Fibroblast of mammary gland (primary cell): Measurements from ENCODE around the gene GSTO1.

Experiments used
- DNase-seq: peaks from one replicate; pipeline ENCODE4 v3.0.0-alpha.2; 2010; ENCODE audit warnings: low read depth
- H3K4me3 ChIP-seq: 2 replicates; pipeline ENCODE4 v1.5.1; 2011; ENCODE audit warnings: low read depth, mild to moderate bottlenecking, low read length, moderate library complexity; ENCODE audit not compliant: control insufficient read depth
- TF ChIP-seq, protein P1 (sequence below): conservative IDR thresholded peaks from 2 replicates; pipeline ENCODE4 v1.5.1; 2011; ENCODE audit warnings: low read depth, low read length, inconsistent platforms; ENCODE audit not compliant: control insufficient read depth, insufficient read depth

GSTO1 gene

DNA sequence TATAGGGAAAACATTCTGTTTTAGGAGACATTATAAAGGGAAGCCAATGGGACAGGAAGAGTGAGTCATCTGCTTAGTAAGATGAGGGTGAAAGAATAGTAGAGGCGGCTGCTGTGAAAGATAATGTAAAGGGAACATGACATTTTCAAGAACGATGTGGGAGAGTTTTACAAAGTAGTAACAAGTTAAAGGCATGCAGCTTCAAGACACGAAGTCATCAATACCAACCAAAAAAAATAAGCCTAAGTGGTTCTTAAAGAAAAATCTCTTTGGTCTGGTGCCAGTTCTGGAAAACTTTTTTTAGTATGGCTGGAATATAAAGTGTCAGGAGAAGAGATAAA, 6.1 kb downstream of the GSTO1 start:
- H3K4me3 ChIP-seq, result no peak overlapping the region
- DNase-seq, result peak; percentile 79

DNA sequence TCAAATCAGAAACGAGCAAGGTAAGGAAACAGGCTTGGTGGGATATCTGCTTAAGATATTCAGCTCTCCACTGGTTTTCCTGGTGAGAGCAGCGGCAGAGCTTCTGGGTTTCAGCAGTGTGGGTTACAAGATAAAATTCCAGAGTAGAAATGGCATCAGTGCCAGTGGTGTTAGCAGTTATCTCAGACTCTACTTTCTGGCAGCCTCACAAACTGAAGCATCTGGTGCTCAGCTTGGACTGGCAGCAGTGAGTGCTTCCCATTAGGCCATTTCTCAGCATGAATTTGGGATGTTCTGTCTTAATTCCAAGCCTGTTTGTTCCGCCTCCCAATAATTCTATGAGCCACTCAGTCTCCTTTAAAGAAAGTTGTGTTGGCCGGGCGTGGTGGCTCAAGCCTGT, 7.4 kb downstream of the GSTO1 start:
- TF ChIP-seq, protein P1, sequence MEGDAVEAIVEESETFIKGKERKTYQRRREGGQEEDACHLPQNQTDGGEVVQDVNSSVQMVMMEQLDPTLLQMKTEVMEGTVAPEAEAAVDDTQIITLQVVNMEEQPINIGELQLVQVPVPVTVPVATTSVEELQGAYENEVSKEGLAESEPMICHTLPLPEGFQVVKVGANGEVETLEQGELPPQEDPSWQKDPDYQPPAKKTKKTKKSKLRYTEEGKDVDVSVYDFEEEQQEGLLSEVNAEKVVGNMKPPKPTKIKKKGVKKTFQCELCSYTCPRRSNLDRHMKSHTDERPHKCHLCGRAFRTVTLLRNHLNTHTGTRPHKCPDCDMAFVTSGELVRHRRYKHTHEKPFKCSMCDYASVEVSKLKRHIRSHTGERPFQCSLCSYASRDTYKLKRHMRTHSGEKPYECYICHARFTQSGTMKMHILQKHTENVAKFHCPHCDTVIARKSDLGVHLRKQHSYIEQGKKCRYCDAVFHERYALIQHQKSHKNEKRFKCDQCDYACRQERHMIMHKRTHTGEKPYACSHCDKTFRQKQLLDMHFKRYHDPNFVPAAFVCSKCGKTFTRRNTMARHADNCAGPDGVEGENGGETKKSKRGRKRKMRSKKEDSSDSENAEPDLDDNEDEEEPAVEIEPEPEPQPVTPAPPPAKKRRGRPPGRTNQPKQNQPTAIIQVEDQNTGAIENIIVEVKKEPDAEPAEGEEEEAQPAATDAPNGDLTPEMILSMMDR, result no peak
- DNase-seq, result peak; percentile 8
- no peak overlapping the region for H3K4me3 ChIP-seq

More for the DNA sequence above, 6.1 kb downstream of the GSTO1 start:
- TF ChIP-seq, protein P1, result no peak

DNA sequence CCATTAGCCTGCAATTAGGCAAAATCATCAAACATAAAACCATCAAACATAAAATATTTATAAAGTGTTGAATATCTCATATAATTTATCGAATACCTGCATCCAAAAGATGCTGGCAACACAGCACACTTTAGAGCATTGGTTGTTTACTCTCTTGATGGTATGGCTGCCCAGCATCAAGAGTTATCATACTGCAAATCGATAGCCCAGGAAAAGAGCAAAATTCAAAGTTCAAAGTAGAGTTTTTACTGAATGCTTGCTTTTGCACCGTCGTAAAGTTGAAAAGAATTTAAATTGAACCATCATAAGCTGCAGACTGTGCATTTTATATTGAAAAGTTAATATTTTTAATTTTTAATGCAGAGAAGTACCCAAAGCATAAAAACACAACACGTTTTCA, 10.1 kb downstream of the GSTO1 start:
- no peak overlapping the region for H3K4me3 ChIP-seq
- TF ChIP-seq, protein P1, result no peak
- no peak for DNase-seq

DNA sequence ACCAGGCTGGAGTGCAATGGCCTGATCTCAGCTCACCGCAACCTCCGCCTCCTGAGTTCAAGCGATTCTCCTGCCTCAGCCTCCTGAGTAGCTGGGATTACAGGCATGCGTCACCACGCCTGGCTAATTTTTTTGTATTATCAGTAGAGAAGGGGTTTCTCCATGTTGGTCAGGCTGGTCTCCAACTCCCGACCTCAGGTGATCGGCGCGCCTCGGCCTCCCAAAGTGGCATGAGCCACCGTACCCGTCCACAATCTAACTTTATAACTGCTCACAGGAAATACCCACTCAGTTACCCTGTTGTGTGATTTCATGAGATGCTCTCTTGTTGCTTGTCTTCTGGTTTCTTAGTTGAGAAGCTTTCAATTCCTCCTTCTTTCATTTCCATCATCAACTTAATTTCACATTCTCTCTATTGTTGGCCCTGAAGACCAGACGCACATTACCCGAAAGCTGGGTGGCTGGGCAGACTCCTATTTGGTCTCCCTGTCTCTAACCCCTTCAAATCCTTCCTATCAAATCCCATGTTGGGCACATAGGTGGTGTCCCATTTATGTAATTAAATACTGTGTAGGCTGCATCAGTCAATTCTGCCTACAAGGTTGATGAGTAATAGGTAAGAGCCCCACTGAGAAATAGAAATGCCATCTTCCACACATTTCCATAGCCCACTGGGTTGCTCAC, 13.2 kb downstream of the GSTO1 start:
- TF ChIP-seq, protein P1, result no peak
- peak overlapping the region; percentile 74 for H3K4me3 ChIP-seq
- DNase-seq, result peak; percentile 7

DNA sequence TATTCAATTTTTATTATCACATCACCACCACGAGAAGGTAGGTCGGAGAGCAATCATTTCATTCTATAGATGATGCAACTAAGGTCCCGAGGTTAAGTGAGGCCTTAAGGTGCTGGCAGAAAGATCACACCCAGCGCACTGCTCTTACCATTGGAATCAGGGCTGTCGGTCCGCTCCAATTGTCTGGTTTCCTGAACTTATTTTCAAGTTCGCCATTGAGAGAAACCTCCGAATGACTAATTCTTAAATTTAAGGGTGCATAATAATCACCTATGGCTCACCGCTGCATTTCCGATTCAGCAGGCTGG, 13.7 kb downstream of the GSTO1 start:
- H3K4me3 ChIP-seq, result peak overlapping the region; percentile 74
- DNase-seq, result peak; percentile 41
- TF ChIP-seq, protein P1, result no peak

DNA sequence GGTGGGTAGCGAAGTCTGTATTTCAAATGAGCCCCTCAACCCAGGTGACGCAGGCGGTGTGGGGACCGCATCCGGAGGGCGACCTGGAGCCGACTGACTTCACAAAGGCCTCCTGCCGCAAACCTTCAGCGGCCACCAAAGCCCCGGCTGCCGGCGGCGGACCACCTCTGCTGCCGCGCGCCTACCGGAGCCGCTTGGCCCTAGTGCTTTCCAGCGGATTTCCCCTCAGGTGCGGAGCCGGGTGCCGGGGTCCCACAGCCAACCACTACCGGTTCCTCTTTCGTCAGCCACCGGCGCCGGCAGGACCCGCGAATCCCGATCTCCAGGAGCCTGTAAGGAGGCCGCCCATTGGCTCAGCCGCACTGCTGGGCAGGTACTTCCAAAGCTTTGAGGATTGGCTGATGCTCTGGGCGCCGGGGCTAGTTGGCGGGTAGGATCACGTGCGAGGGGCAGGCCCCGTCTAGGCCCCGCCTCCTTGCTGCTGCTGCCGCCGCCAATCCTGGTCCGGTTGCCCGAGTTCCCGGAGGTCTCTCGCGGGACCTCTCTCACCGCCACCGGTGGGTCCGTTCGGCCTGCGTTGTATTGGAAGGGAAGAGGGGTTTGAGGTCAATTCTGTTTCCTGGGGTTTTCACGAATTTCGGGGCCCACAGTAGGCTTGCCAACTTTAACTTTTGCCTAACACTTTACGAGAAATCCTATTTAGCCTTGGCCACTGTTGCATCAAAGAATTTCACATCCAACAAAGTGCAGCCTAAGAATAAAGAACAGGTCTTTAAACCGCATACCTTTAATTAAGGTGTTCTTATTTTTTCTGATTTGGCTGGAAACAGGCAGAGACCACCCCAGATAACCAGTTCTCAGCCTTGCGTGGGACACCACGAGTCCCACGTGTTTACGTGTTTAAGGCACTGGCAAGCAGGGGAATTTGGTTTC, 14.3 kb downstream of the GSTO1 start, which contains the start of gene GSTO2:
GSTO2 (plus strand) TSS at position 472 of the 933 bp plus-strand sequence. CDS start 5,732 bp downstream, outside the sequence.
- TF ChIP-seq, protein P1, result no peak
- H3K4me3 ChIP-seq, result peak within 1 kb of the TSS; percentile 74
- peak; percentile 97 for DNase-seq
